Heart left ventricle (tissue), 13 donors: Measurements from ENCODE around the gene MEIS3.

Experiments used
- CTCF ChIP-seq, 12 donors: fragments of 200-600 bp; sonication (generic) in 4 of 12; IDR thresholded peaks; one replicate each; pipeline versions ENCODE4 v1.5.0 to v1.8.0; 2018 to 2022; ENCODE audit warnings: antibody characterized with exemption in 12 of 12, mild to moderate bottlenecking in 5 of 12
- POLR2A ChIP-seq, 2 donors: fragments of 450-650 bp; IDR thresholded peaks; one replicate each; pipeline ENCODE4 v1.6.1; 2017; ENCODE audit warnings: antibody characterized with exemption in 2 of 2, mild to moderate bottlenecking in 2 of 2, moderate library complexity in 2 of 2
- donor health status: ischemic (EF 13 %, LVEDD 7.1; RV severe dilation, severe dysfunction).
- donor health status: DM: no; HTN: yes; CAD: no.
- donor health status: DM: no; HTN: no; CAD: no.
- donor health status: ischemic (EF 25% LVEDD 6.9; RV normal size, moderate dysfunction).
- donor health status: ischemic (EF 25% LVEDD 5.7; RV mildly dilated, moderate dysfunction).
- donor health status: ischemic (EF 35%, LVEDD 5.7; RV mildly dilated, moderate dysfunction).
- donor health status: nonischemic (EF 11% LVEDD 7.7; RV severe dilation, severe dysfunction).
- donor health status: DM: yes; HTN: yes; CAD: no.
- donor health status: PGD.
- donor health status: ischemic (EF 29% LVEDD 5.4; RV normal size, mild dysfunction).
- donor health status: nonischemic (EF 23%, LVEDD 6.1; RV moderate dilation, normal function).

GRCh38 chr19:47428177-47428894 lies 9.0 kb upstream of the MEIS3 start:
- TF ChIP-seq CTCF (IDR thresholded peaks at IDR 0.05): no peak
- no peak for TF ChIP-seq POLR2A (IDR thresholded peaks at IDR 0.05)
